ENCODE results near the gene NBL1.

DNA sequence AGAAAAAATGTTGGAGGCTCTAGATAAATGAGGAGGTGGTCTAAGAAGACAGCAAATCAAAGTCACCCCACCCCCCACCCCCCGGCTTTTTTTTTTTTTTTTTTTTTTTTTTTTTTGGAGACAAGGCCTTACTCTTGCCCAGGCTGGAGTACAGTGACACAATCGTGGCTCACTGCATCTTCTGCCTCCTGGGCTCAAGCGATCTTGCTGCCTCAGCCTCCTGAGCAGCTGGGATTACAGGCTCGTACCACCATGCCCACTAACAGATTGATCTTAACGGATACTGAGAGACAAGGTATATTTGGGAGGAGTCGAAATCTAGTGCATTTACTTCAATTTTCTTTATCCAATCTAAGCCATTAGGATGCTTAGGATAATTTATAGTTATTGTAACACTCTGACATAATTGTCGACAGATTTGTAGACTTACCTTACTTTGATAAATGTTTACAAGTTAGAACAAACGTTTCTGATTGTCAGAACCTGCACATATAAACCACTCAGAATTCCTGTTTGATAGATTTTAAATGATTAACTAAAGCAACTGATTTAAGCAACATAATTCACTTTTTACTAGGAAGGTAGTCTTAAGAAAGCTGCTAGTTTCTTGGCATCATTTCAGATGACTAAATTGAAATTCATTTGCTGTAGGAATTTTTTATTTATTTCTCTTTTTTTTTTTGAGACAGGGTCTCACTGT is 33.7 kb upstream of the NBL1 start:
- TF ChIP-seq, protein P1, sequence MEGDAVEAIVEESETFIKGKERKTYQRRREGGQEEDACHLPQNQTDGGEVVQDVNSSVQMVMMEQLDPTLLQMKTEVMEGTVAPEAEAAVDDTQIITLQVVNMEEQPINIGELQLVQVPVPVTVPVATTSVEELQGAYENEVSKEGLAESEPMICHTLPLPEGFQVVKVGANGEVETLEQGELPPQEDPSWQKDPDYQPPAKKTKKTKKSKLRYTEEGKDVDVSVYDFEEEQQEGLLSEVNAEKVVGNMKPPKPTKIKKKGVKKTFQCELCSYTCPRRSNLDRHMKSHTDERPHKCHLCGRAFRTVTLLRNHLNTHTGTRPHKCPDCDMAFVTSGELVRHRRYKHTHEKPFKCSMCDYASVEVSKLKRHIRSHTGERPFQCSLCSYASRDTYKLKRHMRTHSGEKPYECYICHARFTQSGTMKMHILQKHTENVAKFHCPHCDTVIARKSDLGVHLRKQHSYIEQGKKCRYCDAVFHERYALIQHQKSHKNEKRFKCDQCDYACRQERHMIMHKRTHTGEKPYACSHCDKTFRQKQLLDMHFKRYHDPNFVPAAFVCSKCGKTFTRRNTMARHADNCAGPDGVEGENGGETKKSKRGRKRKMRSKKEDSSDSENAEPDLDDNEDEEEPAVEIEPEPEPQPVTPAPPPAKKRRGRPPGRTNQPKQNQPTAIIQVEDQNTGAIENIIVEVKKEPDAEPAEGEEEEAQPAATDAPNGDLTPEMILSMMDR (IDR thresholded peaks at IDR 0.05 in 2 of 3, conservative IDR thresholded peaks at IDR 0.05 in 1 of 3; ENCODE audit: control insufficient read depth in 2 of 3, extremely low read depth in 1 of 3, insufficient read depth in 1 of 3, low read depth in 3 of 3, low read length in 3 of 3): no peak
- no peak for TF ChIP-seq JUND (IDR thresholded peaks at IDR 0.05; ENCODE audit: low read depth, low read length)
- TF ChIP-seq RAD21 (IDR thresholded peaks at IDR 0.05; ENCODE audit: insufficient read depth, low read depth, low read length): no peak

Measured in GM12878 (cell line).